ENCODE results near the gene LY6G6D. TPM values are rescaled to one million over a fixed set of nuclear protein-coding genes. Genes with fewer than 3 reads are reported as not detected.

Gene LY6G6D
- not detected for total RNA-seq

- Mint-ChIP-seq H3K4me3 (no peak within 1 kb of the TSS), H3K9me3 (no peaks in the 10 kb centered on the region), H3K4me1 (ENCODE audit: low read depth) (peaks cover 11% of the 10 kb centered on the region), H3K27me3 (ENCODE audit: low read depth) (no peaks in the 10 kb centered on the region), H3K36me3 (ENCODE audit: insufficient read depth) (no peaks in the 10 kb centered on the region)
- DNase-seq = no peak
- no peak for ATAC-seq
Observed at GRCh38 chr6:31715022-31715958, at the start of gene LY6G6D. Gene LY6G6D, plus strand, starts transcription at chr6:31715348. Its CDS starts 8 bp downstream, at chr6:31715356.

- peak; percentile 96 for DNase-seq
- Mint-ChIP-seq H3K4me3 (peak within 1 kb of the TSS; percentile 89), H3K36me3 (ENCODE audit: insufficient read depth) (peaks cover 57% of the 10 kb centered on the region), H3K27me3 (ENCODE audit: low read depth) (no peaks in the 10 kb centered on the region), H3K9me3 (no peaks in the 10 kb centered on the region), H3K4me1 (ENCODE audit: low read depth) (peaks cover 53% of the 10 kb centered on the region)
- peak; percentile 85 for ATAC-seq
Observed at GRCh38 chr6:31665501-31666336, 49.4 kb upstream of the LY6G6D start, which contains the start of gene CSNK2B. Gene CSNK2B, plus strand, starts transcription at chr6:31666080. Its CDS starts 752 bp downstream, at chr6:31666832.

- Mint-ChIP-seq H3K27me3 (ENCODE audit: low read depth) (no peaks in the 10 kb centered on the region), H3K36me3 (ENCODE audit: insufficient read depth) (peaks cover 57% of the 10 kb centered on the region), H3K4me3 (peak overlapping the region; percentile 89), H3K9me3 (no peaks in the 10 kb centered on the region), H3K4me1 (ENCODE audit: low read depth) (peaks cover 47% of the 10 kb centered on the region)
- DNase-seq (no peak), ATAC-seq (no peak)
Observed at GRCh38 chr6:31666337-31666965, 48.7 kb upstream of the LY6G6D start.

GRCh38 chr6:31669676-31670075 lies 45.5 kb upstream of the LY6G6D start, which contains the start of gene LY6G5B:
Gene LY6G5B, plus strand, starts transcription at chr6:31669976. Its CDS starts 975 bp downstream, at chr6:31670951.
- ATAC-seq = no peak
- no peaks in the 10 kb centered on the region for H3K9me3 Mint-ChIP-seq
- peaks cover 49% of the 10 kb centered on the region for H3K36me3 Mint-ChIP-seq (ENCODE audit: insufficient read depth)
- H3K4me3 Mint-ChIP-seq = no peak within 1 kb of the TSS
- H3K4me1 Mint-ChIP-seq (ENCODE audit: low read depth) = peaks cover 26% of the 10 kb centered on the region
- no peak for DNase-seq
- no peaks in the 10 kb centered on the region for H3K27me3 Mint-ChIP-seq (ENCODE audit: low read depth)

GRCh38 chr6:31676322-31676903 lies 38.7 kb upstream of the LY6G6D start:
- Mint-ChIP-seq H3K9me3 (no peaks in the 10 kb centered on the region), H3K4me1 (ENCODE audit: low read depth) (peaks cover 14% of the 10 kb centered on the region), H3K27me3 (ENCODE audit: low read depth) (no peaks in the 10 kb centered on the region), H3K36me3 (ENCODE audit: insufficient read depth) (peaks cover 10% of the 10 kb centered on the region), H3K4me3 (peak overlapping the region; percentile 26)
- ATAC-seq (no peak), DNase-seq (no peak)

- Mint-ChIP-seq H3K27me3 (ENCODE audit: low read depth) (no peaks in the 10 kb centered on the region), H3K9me3 (no peaks in the 10 kb centered on the region), H3K4me3 (no peak overlapping the region), H3K36me3 (ENCODE audit: insufficient read depth) (peaks cover 10% of the 10 kb centered on the region), H3K4me1 (ENCODE audit: low read depth) (peaks cover 17% of the 10 kb centered on the region)
- ATAC-seq (no peak), DNase-seq (no peak)
Observed at GRCh38 chr6:31676904-31677303, 38.2 kb upstream of the LY6G6D start.

- Mint-ChIP-seq H3K27me3 (ENCODE audit: low read depth) (no peaks in the 10 kb centered on the region), H3K9me3 (no peaks in the 10 kb centered on the region), H3K36me3 (ENCODE audit: insufficient read depth) (peaks cover 4% of the 10 kb centered on the region), H3K4me3 (no peak overlapping the region), H3K4me1 (ENCODE audit: low read depth) (peaks cover 17% of the 10 kb centered on the region)
- no peak for ATAC-seq
- DNase-seq = no peak
Observed at GRCh38 chr6:31677955-31678354, 37.2 kb upstream of the LY6G6D start.

GRCh38 chr6:31680226-31681134 lies 34.7 kb upstream of the LY6G6D start, which contains the start of gene LY6G5C:
Gene LY6G5C, minus strand, starts transcription at chr6:31681067. Its CDS starts 694 bp downstream, at chr6:31680373.
- Mint-ChIP-seq H3K4me1 (ENCODE audit: low read depth) (peaks cover 19% of the 10 kb centered on the region), H3K4me3 (peak within 1 kb of the TSS; percentile 78)
- peak; percentile 64 to 71 for ATAC-seq

GRCh38 chr6:31681135-31681671 lies 33.9 kb upstream of the LY6G6D start:
- Mint-ChIP-seq H3K27me3 (ENCODE audit: low read depth) (no peaks in the 10 kb centered on the region), H3K4me1 (ENCODE audit: low read depth) (peaks cover 19% of the 10 kb centered on the region), H3K4me3 (peak overlapping the region; percentile 78), H3K9me3 (no peaks in the 10 kb centered on the region), H3K36me3 (ENCODE audit: insufficient read depth) (peaks cover 5% of the 10 kb centered on the region)
- peak; percentile 76 to 81 for ATAC-seq
- DNase-seq = peak; percentile 34

More at GRCh38 chr6:31680226-31681134, 34.7 kb upstream of the LY6G6D start, which contains the start of gene LY6G5C:
- no peaks in the 10 kb centered on the region for H3K36me3 Mint-ChIP-seq (ENCODE audit: insufficient read depth)
- no peaks in the 10 kb centered on the region for H3K27me3 Mint-ChIP-seq (ENCODE audit: low read depth)
- H3K9me3 Mint-ChIP-seq = no peaks in the 10 kb centered on the region
- DNase-seq = peak; percentile 60

GRCh38 chr6:31683591-31683990 lies 31.6 kb upstream of the LY6G6D start:
- Mint-ChIP-seq H3K4me1 (ENCODE audit: low read depth) (peaks cover 19% of the 10 kb centered on the region), H3K36me3 (ENCODE audit: insufficient read depth) (peaks cover 13% of the 10 kb centered on the region), H3K27me3 (ENCODE audit: low read depth) (no peaks in the 10 kb centered on the region), H3K9me3 (no peaks in the 10 kb centered on the region), H3K4me3 (no peak overlapping the region)
- ATAC-seq (no peak), DNase-seq (no peak)

- Mint-ChIP-seq H3K36me3 (ENCODE audit: insufficient read depth) (peaks cover 13% of the 10 kb centered on the region), H3K27me3 (ENCODE audit: low read depth) (no peaks in the 10 kb centered on the region), H3K9me3 (no peaks in the 10 kb centered on the region), H3K4me3 (no peak overlapping the region), H3K4me1 (ENCODE audit: low read depth) (peaks cover 7% of the 10 kb centered on the region)
- no peak for ATAC-seq
- DNase-seq = no peak
Observed at GRCh38 chr6:31686483-31686882, 28.7 kb upstream of the LY6G6D start.

- H3K4me3 Mint-ChIP-seq = no peak overlapping the region
- peaks cover 5% of the 10 kb centered on the region for H3K4me1 Mint-ChIP-seq (ENCODE audit: low read depth)
- peaks cover 15% of the 10 kb centered on the region for H3K36me3 Mint-ChIP-seq (ENCODE audit: insufficient read depth)
- ATAC-seq = no peak
- DNase-seq = no peak
- H3K9me3 Mint-ChIP-seq = no peaks in the 10 kb centered on the region
- no peaks in the 10 kb centered on the region for H3K27me3 Mint-ChIP-seq (ENCODE audit: low read depth)
Observed at GRCh38 chr6:31687321-31687720, 27.8 kb upstream of the LY6G6D start.
